GM12801 (cell line): ENCODE measurements around the gene DMD.

ENCODE experiments used
- CTCF ChIP-seq: IDR thresholded peaks from one replicate; pipeline ENCODE4 v1.5.1; 2011; ENCODE audit warnings: control low read depth; ENCODE audit not compliant: insufficient read length; ENCODE audit errors: extremely low read depth

Gene DMD

DNA sequence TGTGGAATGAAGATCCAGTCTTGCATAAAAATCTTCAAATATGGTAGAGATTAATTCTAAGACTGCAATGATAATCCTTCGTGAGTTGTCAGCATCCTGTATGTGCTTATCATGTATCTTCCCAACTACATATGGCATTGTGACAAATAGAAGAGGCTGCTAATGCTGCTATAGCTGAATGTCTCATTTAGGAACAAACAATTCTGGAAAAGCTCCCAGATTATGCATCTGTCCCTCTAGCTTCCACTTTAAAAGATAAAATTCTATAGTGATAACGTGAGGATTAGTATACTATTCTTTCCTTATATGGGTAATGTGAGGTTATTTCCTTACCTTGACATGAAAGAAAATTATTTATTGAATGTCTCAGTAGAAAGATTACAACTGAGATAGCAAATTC is 930.9 kb downstream of the DMD start:
- TF ChIP-seq CTCF = no peak

DNA sequence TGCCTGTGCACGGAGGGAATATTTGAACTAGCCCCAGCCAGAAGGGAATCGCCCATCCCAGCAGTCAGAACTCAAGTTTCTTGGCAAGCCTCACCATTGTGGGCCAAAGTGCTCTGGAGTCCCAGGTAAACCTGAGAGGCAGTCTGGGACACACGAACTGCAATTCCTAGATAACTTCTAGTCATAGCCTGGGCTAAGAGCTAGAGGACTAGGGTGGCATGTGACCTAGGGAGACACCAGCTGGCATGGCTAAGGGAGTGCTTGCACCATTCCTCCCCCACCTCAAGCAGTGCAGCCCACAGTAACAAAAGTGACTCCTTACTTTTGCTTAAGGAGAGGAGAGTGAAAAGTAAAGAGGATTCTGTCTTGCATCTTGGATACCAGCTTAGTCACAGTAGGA is 935.2 kb downstream of the DMD start:
- no peak for TF ChIP-seq CTCF

DNA sequence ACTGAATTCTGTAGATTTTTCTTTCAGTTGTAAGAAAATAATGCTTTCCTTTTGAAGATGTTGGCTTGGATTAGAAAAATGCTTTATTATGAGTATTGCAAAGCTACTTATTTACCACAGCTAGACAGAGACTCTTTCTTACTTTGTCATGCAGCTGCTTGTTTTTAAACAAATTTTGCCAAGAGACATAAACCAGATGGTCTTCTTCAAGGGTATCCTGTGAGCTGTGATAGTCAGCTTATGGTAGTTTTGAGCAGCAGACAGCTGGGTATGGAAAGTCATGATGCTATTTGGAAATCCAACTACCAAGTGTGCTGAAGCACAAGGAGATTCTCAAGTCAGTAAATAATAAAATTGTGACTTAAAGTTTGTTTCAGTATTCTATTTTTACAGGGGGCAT is 941.5 kb downstream of the DMD start:
- no peak for TF ChIP-seq CTCF

- TF ChIP-seq CTCF = no peak
Measured at GRCh38 chrX:32268207-32268606, 943.1 kb downstream of the DMD start.

DNA sequence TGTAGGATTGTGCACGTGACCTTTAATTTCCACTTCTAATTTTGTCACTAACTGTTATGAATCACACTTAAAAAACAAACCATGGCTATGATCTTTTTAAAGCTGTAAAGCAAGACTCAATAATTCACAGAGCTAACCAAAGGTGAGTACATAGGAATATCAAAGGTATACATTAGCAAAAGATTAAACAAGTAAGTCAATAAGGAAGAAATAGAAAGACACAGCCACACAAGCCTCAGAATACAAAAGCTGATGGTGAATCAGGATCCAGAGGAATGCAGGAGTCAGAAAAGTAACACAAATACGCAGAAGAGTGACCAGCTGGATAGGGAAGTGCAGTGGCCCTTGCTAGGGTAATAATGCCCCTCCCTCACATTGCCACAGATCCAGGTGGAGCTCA is 943.6 kb downstream of the DMD start:
- TF ChIP-seq CTCF = no peak

- no peak for TF ChIP-seq CTCF
Measured at GRCh38 chrX:32195611-32196010, 1015.7 kb downstream of the DMD start.

DNA sequence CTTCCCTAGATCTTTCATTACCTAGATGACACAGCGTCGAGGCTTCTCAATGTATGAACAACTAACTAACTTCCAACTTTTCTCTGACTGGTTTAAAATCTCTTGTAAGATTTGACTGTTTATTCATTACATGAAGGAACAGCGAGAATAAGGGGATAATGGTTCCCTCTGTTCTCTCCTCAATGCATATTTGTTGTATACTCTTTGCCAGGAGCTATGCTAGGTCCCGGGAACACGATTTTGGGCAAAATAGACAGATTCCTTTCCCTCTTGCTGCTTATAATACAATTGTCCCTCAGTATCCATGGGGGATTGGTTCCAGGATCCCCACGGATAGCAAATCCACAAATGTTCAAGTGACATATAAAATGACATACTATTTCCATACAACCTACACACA is 1020.0 kb downstream of the DMD start:
- TF ChIP-seq CTCF = no peak

GRCh38 chrX:32185160-32185559 is 1026.2 kb downstream of the DMD start:
- TF ChIP-seq CTCF = no peak
